GM21528 (cell line): ENCODE measurements around the gene ST6GALNAC3.
"Not testable (repeated sequence)": the region's sequence is repeated elsewhere in the genome, so short reads cannot be mapped to it uniquely, and the experiment has no call there.

Source experiments
- ATAC-seq: cut with Tn5 transposase; IDR thresholded peaks from one replicate; pipeline ENCODE4 v1.9.1; 2021; ENCODE audit warnings: mild to moderate bottlenecking, moderate library complexity; ENCODE audit not compliant: unreplicated experiment, low FRiP score

ST6GALNAC3 gene

DNA sequence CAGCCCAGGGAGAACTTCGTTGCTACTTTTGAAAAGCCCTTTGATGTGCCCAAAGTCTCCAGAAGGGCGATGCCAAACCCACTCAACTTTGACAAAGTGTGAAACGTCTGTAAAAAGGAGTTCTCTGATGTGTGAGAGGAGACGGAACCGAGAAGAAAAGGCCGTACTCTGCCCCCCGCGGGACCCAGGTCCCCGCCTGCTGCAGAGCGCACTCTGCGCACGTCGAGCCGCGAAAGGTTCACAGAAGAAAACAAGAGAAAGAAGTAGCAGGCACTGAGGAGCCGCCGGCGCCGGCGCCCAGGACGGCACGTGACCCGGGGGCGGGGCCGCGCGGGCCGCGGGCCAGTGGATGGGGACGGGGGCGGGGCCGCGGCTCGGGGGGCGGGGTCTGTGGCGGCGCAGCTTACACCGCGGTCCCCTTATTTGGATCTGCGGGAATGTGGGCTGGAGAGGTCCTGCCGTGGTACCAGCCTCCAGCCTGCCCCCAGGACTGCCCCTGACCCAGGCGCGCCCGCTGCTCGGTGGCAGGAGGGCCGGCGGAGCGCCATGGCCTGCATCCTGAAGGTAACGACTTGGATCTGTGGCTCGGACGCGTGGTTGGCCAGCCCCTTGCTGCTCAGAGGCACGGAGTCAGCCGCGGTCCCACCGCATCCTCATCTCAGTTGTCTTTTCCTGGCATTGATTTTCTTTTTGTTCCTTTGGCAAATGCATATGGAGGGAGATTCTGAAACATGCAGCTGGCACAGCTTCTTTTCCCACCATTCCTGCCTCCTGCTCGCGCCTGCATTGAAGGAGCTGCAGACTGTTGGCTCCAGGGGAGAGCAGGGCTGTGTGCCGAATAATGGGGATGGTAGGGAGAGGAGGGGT is at the start of gene ST6GALNAC3:
TSS of gene ST6GALNAC3 (plus strand) at position 426 of the 867 bp plus-strand sequence.
- ATAC-seq, result peak; percentile 97

DNA sequence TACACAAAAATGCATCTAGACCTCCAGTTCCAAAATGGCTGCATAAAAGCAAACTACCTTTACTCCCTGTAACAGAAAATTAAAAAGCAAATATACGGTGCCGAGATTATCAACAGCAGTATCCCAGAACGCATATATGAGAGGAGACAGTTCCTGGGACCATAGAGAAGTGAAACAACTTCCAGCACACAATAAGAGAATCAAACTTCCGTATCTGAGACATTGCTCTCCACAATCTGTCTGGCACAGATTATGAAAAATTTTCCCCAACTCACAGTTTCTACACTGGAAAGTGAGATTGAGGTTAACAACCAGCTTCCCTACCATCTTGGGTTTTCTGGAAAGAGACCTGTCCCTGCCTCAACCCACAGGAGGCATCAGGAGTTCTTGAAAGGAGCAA is 47.2 kb upstream of the ST6GALNAC3 start:
- no peak for ATAC-seq

DNA sequence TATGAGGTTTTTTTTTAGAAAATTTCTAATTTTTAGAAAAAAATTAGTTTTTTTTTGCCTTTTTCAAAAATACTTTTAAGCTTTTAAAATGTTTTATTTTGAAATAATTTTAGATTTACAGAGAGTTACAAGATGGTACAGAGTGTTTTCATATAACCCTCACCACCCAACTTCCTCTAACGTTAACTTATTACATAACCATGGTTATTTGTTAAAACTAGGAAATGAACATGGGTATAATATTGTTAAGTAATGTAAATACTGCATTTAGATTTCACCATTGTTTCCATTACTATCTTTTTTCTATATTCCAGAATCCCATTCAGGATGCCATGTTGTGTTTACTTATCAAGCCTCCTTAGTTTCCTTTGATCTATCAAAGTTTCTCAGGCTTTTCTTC is 45.2 kb upstream of the ST6GALNAC3 start:
- no peak for ATAC-seq

GRCh38 chr1:76031496-76031895 is 43.0 kb upstream of the ST6GALNAC3 start:
- ATAC-seq, result no peak

DNA sequence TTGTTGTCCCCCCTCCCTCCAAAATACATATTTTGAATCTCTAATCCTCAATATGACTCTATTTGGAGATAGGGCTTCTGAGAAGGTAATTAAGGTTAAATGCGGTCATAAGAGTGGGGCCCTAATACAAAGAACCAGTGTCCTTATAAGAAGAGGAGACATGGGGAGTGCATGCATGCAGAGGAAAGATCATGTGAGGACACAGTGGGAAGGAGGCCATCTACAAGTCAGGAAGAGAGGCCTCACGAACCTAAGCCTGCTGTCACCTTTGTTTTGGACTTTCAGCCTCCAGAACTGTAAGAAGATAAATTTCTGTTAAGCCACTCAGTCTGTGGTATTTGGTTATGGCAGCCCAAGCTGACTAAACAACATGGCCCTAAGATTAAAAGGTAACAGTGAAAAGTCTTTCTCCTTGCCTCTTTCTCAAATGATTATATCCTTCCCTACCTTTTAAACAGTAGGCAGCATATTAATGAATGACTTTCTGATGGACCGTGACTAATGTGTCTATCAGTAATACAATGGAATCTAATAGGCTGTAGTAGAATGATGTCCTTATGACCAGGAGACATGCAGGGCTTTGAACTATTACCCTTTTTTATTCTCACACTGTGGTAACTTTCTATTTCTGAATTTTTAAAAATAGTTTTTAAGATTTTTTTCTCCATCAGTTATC is 40.6 kb upstream of the ST6GALNAC3 start:
- ATAC-seq, result no peak

GRCh38 chr1:76035053-76035452 is 39.5 kb upstream of the ST6GALNAC3 start:
- no peak for ATAC-seq

GRCh38 chr1:76037324-76037723 is 37.2 kb upstream of the ST6GALNAC3 start:
- ATAC-seq, result no peak

GRCh38 chr1:76038287-76039004 is 36.1 kb upstream of the ST6GALNAC3 start:
- no peak for ATAC-seq

GRCh38 chr1:76046149-76046548 is 28.4 kb upstream of the ST6GALNAC3 start:
- ATAC-seq, result no peak

DNA sequence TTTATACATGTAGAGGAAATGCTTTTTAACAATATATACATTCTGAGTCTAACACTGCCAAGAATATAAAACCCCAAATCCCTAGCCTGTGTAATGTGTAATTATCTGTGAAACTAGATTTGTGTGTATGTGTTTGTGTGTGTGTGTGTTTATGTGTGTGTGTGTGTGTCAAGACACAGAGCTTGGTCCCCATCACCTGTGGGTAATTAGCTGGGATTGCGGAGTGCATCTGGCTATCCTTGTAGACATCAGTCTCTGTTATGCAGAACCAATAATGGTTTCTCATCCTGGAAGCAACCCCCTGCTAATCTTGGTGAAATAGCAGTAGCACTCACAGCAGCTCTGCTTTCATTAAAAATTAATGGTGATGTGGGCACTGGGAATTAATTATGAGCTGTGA is 26.3 kb upstream of the ST6GALNAC3 start:
- no peak for ATAC-seq

- ATAC-seq, result no peak
Measured at GRCh38 chr1:76048926-76049325, 25.6 kb upstream of the ST6GALNAC3 start.

- no peak for ATAC-seq
Measured at GRCh38 chr1:76049498-76049897, 25.0 kb upstream of the ST6GALNAC3 start.

GRCh38 chr1:76050073-76050472 is 24.5 kb upstream of the ST6GALNAC3 start:
- not testable (repeated sequence) for ATAC-seq

DNA sequence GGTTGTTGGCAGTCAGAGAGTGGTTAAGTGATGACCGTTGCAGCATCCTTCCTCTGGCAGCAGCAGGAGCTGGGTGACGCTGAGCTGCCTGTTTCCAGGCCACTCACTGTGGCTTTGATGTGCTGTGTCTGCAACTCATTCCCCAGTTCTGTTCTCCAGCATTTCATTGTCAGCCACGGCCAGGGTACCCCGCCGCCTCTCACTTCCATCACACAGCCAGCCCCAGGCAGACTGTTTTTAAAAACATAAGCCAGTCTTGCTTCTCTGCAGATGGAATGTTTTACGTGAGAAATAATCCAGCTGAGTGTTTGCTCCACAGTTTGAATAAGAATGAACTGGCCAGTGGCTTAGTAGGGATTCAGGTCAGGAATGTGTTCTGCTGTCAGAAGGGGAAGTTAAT is 21.5 kb upstream of the ST6GALNAC3 start:
- ATAC-seq, result no peak

GRCh38 chr1:76054359-76054758 is 20.2 kb upstream of the ST6GALNAC3 start:
- ATAC-seq, result no peak

GRCh38 chr1:76055987-76056386 is 18.6 kb upstream of the ST6GALNAC3 start:
- no peak for ATAC-seq

GRCh38 chr1:76059451-76059850 is 15.1 kb upstream of the ST6GALNAC3 start:
- ATAC-seq, result no peak

DNA sequence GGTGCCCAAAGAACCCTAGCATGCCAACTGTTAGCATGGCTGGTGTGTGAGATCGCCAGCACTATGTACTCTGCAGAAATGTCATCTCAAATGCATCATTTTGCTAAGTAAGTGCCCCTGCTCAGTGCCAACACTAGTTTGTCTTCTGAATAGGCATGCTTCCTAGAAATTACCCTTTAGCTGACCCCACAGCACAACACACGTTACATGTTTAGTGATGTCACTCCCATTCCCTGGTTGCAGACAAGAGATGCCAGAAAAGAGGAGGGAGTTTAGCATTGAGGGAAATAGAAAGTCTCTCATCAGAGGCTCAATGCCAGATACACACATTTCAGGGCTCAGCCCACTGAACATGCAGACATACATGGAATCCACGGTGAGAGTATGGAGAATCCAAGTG is 9.3 kb upstream of the ST6GALNAC3 start:
- ATAC-seq, result no peak

GRCh38 chr1:76066394-76066793 is 8.2 kb upstream of the ST6GALNAC3 start:
- no peak for ATAC-seq

DNA sequence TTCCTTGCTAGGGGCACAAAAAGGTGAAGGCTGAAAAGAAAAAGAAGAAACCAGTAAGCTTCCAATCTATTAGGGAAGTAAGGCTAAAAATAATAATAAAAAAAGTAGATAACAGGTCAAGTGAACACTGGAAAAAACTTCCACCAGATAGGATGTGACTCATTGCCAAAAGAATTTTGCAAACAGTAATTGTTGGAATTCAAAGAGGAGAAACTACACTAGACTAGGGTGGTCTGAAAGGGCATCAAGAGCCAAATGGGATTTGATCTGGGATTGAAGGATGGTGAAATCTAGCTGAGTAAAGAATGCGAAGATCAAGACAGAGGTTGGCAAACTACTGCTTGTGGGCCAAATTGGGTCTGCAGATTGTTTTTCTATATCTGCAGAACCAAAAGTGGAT is 6.0 kb upstream of the ST6GALNAC3 start:
- no peak for ATAC-seq

- ATAC-seq, result no peak
Measured at GRCh38 chr1:76068953-76069561, 5.5 kb upstream of the ST6GALNAC3 start.
